ENCODE measurements around the gene TMEM117.

Gene TMEM117

GRCh38 chr12:43988838-43989560, 153.1 kb downstream of the TMEM117 start:
- no peak overlapping the region for H3K27ac ChIP-seq (ENCODE audit: low read length)
- no peaks in the 10 kb centered on the region for H3K9me3 ChIP-seq (ENCODE audit: control insufficient read depth in 1 of 2, low read length in 2 of 2)
- H3K27me3 ChIP-seq (ENCODE audit: low read depth, low read length): no peaks in the 10 kb centered on the region
- peaks cover 0 to 4% of the 10 kb centered on the region in 2 donors for H3K4me1 ChIP-seq (ENCODE audit: control insufficient read depth in 1 of 2, insufficient read depth in 2 of 2, low read length in 2 of 2)
- H3K36me3 ChIP-seq (ENCODE audit: control insufficient read depth in 1 of 2, insufficient read depth in 2 of 2, low read length in 2 of 2): no peaks in the 10 kb centered on the region
- H3K4me3 ChIP-seq (ENCODE audit: low read depth in 1 of 2, low read length in 2 of 2): no peak overlapping the region

DNA sequence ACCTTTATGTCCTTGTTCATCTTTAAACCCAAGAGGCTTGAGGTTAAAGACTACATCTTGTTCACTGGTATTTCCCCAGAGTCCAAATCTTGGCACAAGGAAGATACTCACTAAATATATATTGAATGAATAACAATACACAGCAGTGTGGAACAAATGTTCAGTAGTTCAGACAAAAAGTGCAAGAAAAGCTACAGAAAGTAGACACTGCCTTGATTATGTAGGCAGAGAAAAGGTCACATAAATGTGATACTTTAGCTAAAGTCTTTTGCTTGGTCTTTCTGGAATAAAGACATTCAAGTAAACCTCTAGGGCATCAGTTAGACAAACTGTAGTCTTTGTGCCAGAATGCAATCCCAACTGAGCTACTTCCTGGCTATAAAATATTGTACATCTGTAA, 157.0 kb downstream of the TMEM117 start:
- Histone ChIP-seq H3K9me3 (ENCODE audit: control insufficient read depth in 1 of 2, low read length in 2 of 2) (peaks cover 0 to 3% of the 10 kb centered on the region in 2 donors), H3K27me3 (ENCODE audit: low read depth, low read length) (no peaks in the 10 kb centered on the region), H3K4me1 (ENCODE audit: control insufficient read depth in 1 of 2, insufficient read depth in 2 of 2, low read length in 2 of 2) (peaks cover 0 to 4% of the 10 kb centered on the region in 2 donors), H3K4me3 (ENCODE audit: low read depth in 1 of 2, low read length in 2 of 2) (no peak overlapping the region), H3K36me3 (ENCODE audit: control insufficient read depth in 1 of 2, insufficient read depth in 2 of 2, low read length in 2 of 2) (no peaks in the 10 kb centered on the region), H3K27ac (ENCODE audit: low read length) (no peak overlapping the region)

GRCh38 chr12:44000309-44000952, 164.6 kb downstream of the TMEM117 start:
- no peak overlapping the region for H3K27ac ChIP-seq (ENCODE audit: low read length)
- no peaks in the 10 kb centered on the region for H3K27me3 ChIP-seq (ENCODE audit: low read depth, low read length)
- H3K9me3 ChIP-seq (ENCODE audit: control insufficient read depth in 1 of 2, low read length in 2 of 2): peaks cover 0 to 3% of the 10 kb centered on the region in 2 donors
- H3K36me3 ChIP-seq (ENCODE audit: control insufficient read depth in 1 of 2, insufficient read depth in 2 of 2, low read length in 2 of 2): no peaks in the 10 kb centered on the region
- H3K4me3 ChIP-seq (ENCODE audit: low read depth in 1 of 2, low read length in 2 of 2): no peak overlapping the region
- no peaks in the 10 kb centered on the region for H3K4me1 ChIP-seq (ENCODE audit: control insufficient read depth in 1 of 2, insufficient read depth in 2 of 2, low read length in 2 of 2)

DNA sequence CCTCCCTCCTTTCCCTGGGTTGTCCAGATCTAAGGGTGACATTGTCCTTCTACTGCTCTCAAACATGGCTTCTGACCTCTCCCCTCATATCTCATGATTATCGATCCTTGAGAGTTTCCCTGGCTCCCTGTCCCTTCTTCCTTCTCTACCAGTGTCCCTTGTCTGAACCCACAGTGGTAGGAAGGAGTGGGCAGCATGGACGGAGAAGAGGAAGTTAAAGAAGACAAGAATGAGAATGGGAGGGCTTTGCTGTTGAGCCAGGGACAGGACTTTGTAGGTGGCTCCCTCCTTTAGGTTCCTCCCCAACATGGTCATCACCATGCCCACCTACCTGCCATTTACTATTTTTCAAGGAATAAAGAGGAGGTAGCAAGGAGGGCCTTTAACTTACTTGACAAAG, 166.7 kb downstream of the TMEM117 start:
- no peak overlapping the region for H3K4me3 ChIP-seq (ENCODE audit: low read depth in 1 of 2, low read length in 2 of 2)

DNA sequence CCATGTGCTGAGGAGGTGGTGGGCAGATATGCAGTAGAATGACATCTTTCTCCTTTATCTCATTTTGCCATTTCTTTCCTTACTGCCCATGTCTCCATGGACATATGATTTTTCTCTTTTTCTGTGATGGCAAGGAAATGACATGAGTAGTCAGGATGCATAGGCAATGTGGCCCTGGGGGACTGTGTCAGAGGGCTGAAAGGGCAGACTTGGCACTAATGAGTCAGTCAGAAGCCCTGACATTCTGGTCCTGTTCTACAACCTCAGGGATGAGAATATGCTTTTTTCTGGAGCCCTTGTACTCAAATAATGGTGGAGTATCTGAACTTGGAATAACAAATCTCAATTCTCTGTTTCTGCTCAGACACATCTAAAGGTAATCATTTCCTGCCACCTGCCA, 167.8 kb downstream of the TMEM117 start:
- Histone ChIP-seq H3K36me3 (ENCODE audit: control insufficient read depth in 1 of 2, insufficient read depth in 2 of 2, low read length in 2 of 2) (peaks cover 0 to 5% of the 10 kb centered on the region in 2 donors), H3K4me3 (ENCODE audit: low read depth in 1 of 2, low read length in 2 of 2) (no peak overlapping the region)

More for the DNA sequence above, 166.7 kb downstream of the TMEM117 start:
- Histone ChIP-seq H3K4me1 (ENCODE audit: control insufficient read depth in 1 of 2, insufficient read depth in 2 of 2, low read length in 2 of 2) (no peaks in the 10 kb centered on the region), H3K27ac (ENCODE audit: low read length) (no peak overlapping the region), H3K9me3 (ENCODE audit: control insufficient read depth in 1 of 2, low read length in 2 of 2) (peaks cover 0 to 3% of the 10 kb centered on the region in 2 donors), H3K27me3 (ENCODE audit: low read depth, low read length) (no peaks in the 10 kb centered on the region), H3K36me3 (ENCODE audit: control insufficient read depth in 1 of 2, insufficient read depth in 2 of 2, low read length in 2 of 2) (no peaks in the 10 kb centered on the region)

DNA sequence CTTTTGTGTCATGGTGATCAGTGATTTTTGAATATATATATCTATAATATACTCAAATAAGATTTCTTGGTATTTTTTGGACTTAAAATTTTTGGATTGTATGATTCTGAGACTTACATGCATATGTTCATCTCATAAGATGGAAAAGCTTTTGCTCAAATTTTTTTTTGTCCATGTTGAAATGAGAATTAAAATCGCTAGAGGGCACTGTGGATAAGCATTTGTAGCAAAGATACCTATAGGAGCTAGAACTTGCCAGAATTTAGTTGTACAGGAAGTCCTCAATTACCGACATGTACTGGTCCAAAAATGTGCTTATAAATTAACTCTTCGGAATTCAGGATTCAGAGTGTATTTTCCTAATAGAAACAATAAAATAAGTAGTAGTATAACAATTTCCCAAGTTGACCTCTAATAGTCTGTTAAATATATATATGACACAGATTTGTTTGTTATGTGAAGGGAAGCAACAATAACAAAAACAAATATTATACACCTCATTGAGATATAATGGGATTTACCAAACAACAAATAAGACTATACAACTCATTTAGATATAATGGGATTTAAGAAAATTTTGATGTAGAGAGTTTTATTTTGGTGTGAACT, 179.6 kb downstream of the TMEM117 start:
- no peaks in the 10 kb centered on the region for H3K36me3 ChIP-seq (ENCODE audit: control insufficient read depth in 1 of 2, insufficient read depth in 2 of 2, low read length in 2 of 2)
- H3K4me3 ChIP-seq (ENCODE audit: low read depth in 1 of 2, low read length in 2 of 2): no peak overlapping the region
- H3K27me3 ChIP-seq (ENCODE audit: low read depth, low read length): no peaks in the 10 kb centered on the region
- no peaks in the 10 kb centered on the region for H3K4me1 ChIP-seq (ENCODE audit: control insufficient read depth in 1 of 2, insufficient read depth in 2 of 2, low read length in 2 of 2)
- H3K27ac ChIP-seq (ENCODE audit: low read length): no peak overlapping the region
- H3K9me3 ChIP-seq (ENCODE audit: control insufficient read depth in 1 of 2, low read length in 2 of 2): no peaks in the 10 kb centered on the region

More for the DNA sequence above, 167.8 kb downstream of the TMEM117 start:
- peaks cover 8 to 10% of the 10 kb centered on the region in 2 donors for H3K9me3 ChIP-seq (ENCODE audit: control insufficient read depth in 1 of 2, low read length in 2 of 2)
- H3K4me1 ChIP-seq (ENCODE audit: control insufficient read depth in 1 of 2, insufficient read depth in 2 of 2, low read length in 2 of 2): no peaks in the 10 kb centered on the region
- H3K27me3 ChIP-seq (ENCODE audit: low read depth, low read length): no peaks in the 10 kb centered on the region
- H3K27ac ChIP-seq (ENCODE audit: low read length): no peak overlapping the region

- Histone ChIP-seq H3K27me3 (ENCODE audit: low read depth, low read length) (no peaks in the 10 kb centered on the region), H3K9me3 (ENCODE audit: control insufficient read depth in 1 of 2, low read length in 2 of 2) (no peaks in the 10 kb centered on the region)
Measured at GRCh38 chr12:44017216-44017615, 181.3 kb downstream of the TMEM117 start.

GRCh38 chr12:44019118-44019517, 183.2 kb downstream of the TMEM117 start:
- Histone ChIP-seq H3K27ac (ENCODE audit: low read length) (no peak overlapping the region), H3K4me1 (ENCODE audit: control insufficient read depth in 1 of 2, insufficient read depth in 2 of 2, low read length in 2 of 2) (no peaks in the 10 kb centered on the region), H3K4me3 (ENCODE audit: low read depth in 1 of 2, low read length in 2 of 2) (no peak overlapping the region), H3K27me3 (ENCODE audit: low read depth, low read length) (no peaks in the 10 kb centered on the region), H3K36me3 (ENCODE audit: control insufficient read depth in 1 of 2, insufficient read depth in 2 of 2, low read length in 2 of 2) (no peaks in the 10 kb centered on the region), H3K9me3 (ENCODE audit: control insufficient read depth in 1 of 2, low read length in 2 of 2) (no peaks in the 10 kb centered on the region)

More at GRCh38 chr12:44017216-44017615, 181.3 kb downstream of the TMEM117 start:
- Histone ChIP-seq H3K4me3 (ENCODE audit: low read depth in 1 of 2, low read length in 2 of 2) (no peak overlapping the region), H3K4me1 (ENCODE audit: control insufficient read depth in 1 of 2, insufficient read depth in 2 of 2, low read length in 2 of 2) (no peaks in the 10 kb centered on the region), H3K27ac (ENCODE audit: low read length) (no peak overlapping the region), H3K36me3 (ENCODE audit: control insufficient read depth in 1 of 2, insufficient read depth in 2 of 2, low read length in 2 of 2) (no peaks in the 10 kb centered on the region)

- Histone ChIP-seq H3K4me1 (ENCODE audit: control insufficient read depth in 1 of 2, insufficient read depth in 2 of 2, low read length in 2 of 2) (no peaks in the 10 kb centered on the region), H3K27ac (ENCODE audit: low read length) (no peak overlapping the region), H3K27me3 (ENCODE audit: low read depth, low read length) (no peaks in the 10 kb centered on the region), H3K9me3 (ENCODE audit: control insufficient read depth in 1 of 2, low read length in 2 of 2) (no peaks in the 10 kb centered on the region), H3K36me3 (ENCODE audit: control insufficient read depth in 1 of 2, insufficient read depth in 2 of 2, low read length in 2 of 2) (no peaks in the 10 kb centered on the region), H3K4me3 (ENCODE audit: low read depth in 1 of 2, low read length in 2 of 2) (no peak overlapping the region)
Measured at GRCh38 chr12:44020555-44020954, 184.7 kb downstream of the TMEM117 start.

- Histone ChIP-seq H3K9me3 (ENCODE audit: control insufficient read depth in 1 of 2, low read length in 2 of 2) (no peaks in the 10 kb centered on the region), H3K36me3 (ENCODE audit: control insufficient read depth in 1 of 2, insufficient read depth in 2 of 2, low read length in 2 of 2) (no peaks in the 10 kb centered on the region), H3K27me3 (ENCODE audit: low read depth, low read length) (no peaks in the 10 kb centered on the region), H3K4me3 (ENCODE audit: low read depth in 1 of 2, low read length in 2 of 2) (no peak overlapping the region), H3K27ac (ENCODE audit: low read length) (no peak overlapping the region), H3K4me1 (ENCODE audit: control insufficient read depth in 1 of 2, insufficient read depth in 2 of 2, low read length in 2 of 2) (no peaks in the 10 kb centered on the region)
Measured at GRCh38 chr12:44021471-44021971, 185.6 kb downstream of the TMEM117 start.

DNA sequence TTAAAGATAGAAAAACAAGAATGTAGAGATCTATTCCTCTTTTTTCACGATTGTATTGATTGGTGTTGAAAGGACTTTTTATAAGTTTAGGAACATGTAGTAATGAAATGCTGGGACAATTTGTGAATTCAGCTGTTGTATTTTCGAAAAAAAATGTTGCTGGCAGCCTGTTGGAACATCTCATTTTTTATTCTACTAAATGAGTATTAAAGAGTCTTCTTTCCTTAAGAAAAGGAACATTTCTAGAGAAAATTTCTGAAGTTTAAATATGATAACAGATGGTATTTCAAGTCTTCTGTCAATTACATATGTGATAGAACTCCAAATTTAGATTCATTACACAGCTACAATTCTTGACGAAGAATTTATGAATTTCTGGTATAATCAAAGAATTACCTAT, 189.6 kb downstream of the TMEM117 start:
- Histone ChIP-seq H3K36me3 (ENCODE audit: control insufficient read depth in 1 of 2, insufficient read depth in 2 of 2, low read length in 2 of 2) (no peaks in the 10 kb centered on the region), H3K27me3 (ENCODE audit: low read depth, low read length) (no peaks in the 10 kb centered on the region), H3K4me3 (ENCODE audit: low read depth in 1 of 2, low read length in 2 of 2) (no peak overlapping the region), H3K4me1 (ENCODE audit: control insufficient read depth in 1 of 2, insufficient read depth in 2 of 2, low read length in 2 of 2) (no peaks in the 10 kb centered on the region), H3K27ac (ENCODE audit: low read length) (no peak overlapping the region), H3K9me3 (ENCODE audit: control insufficient read depth in 1 of 2, low read length in 2 of 2) (no peaks in the 10 kb centered on the region)
